ENCODE data around the gene DST.
"Not testable (repeated sequence)": the region's sequence is repeated elsewhere in the genome, so short reads cannot be mapped to it uniquely, and the experiment has no call there.

The DST gene

GRCh38 chr6:56661338-56661737 is 18.6 kb upstream of the DST start:
- not testable (repeated sequence) for DNase-seq (ENCODE audit: low spot score)

- no peak for DNase-seq (ENCODE audit: low spot score)
Observed at GRCh38 chr6:56660381-56660730, 17.7 kb upstream of the DST start.

GRCh38 chr6:56659721-56660380 is 17.2 kb upstream of the DST start:
- no peak for DNase-seq (ENCODE audit: low spot score)

GRCh38 chr6:56658326-56658725 is 15.6 kb upstream of the DST start:
- no peak for DNase-seq (ENCODE audit: low spot score)

- DNase-seq (ENCODE audit: low spot score) = no peak
Observed at GRCh38 chr6:56657354-56657753, 14.7 kb upstream of the DST start.

GRCh38 chr6:56656466-56656865 is 13.8 kb upstream of the DST start:
- no peak for DNase-seq (ENCODE audit: low spot score)

GRCh38 chr6:56655996-56656395 is 13.3 kb upstream of the DST start:
- no peak for DNase-seq (ENCODE audit: low spot score)

GRCh38 chr6:56655249-56655648 is 12.6 kb upstream of the DST start:
- DNase-seq (ENCODE audit: low spot score) = no peak

- DNase-seq (ENCODE audit: low spot score) = no peak
Observed at GRCh38 chr6:56652994-56653393, 10.3 kb upstream of the DST start.

GRCh38 chr6:56652231-56652630 is 9.5 kb upstream of the DST start:
- no peak for DNase-seq (ENCODE audit: low spot score)

GRCh38 chr6:56650191-56650590 is 7.5 kb upstream of the DST start:
- DNase-seq (ENCODE audit: low spot score) = no peak

GRCh38 chr6:56649782-56650181 is 7.1 kb upstream of the DST start:
- no peak for DNase-seq (ENCODE audit: low spot score)

GRCh38 chr6:56649053-56649769 is 6.5 kb upstream of the DST start:
- no peak for DNase-seq (ENCODE audit: low spot score)

- DNase-seq (ENCODE audit: low spot score) = no peak
Observed at GRCh38 chr6:56647172-56647762, 4.6 kb upstream of the DST start.

GRCh38 chr6:56644366-56644765 is 1.7 kb upstream of the DST start:
- no peak for DNase-seq (ENCODE audit: low spot score)

GRCh38 chr6:56643379-56644089 is 845 bp upstream of the DST start:
- no peak for DNase-seq (ENCODE audit: low spot score)

- no peak for DNase-seq (ENCODE audit: low spot score)
Observed at GRCh38 chr6:56640374-56640773, 2.3 kb downstream of the DST start.

GRCh38 chr6:56638760-56639159 is 3.9 kb downstream of the DST start:
- no peak for DNase-seq (ENCODE audit: low spot score)

- peak; percentile 27 for DNase-seq (ENCODE audit: low spot score)
Observed at GRCh38 chr6:56637640-56638039, 5.0 kb downstream of the DST start.

GRCh38 chr6:56628105-56628504 is 14.6 kb downstream of the DST start:
- no peak for DNase-seq (ENCODE audit: low spot score)

GRCh38 chr6:56625356-56625755 is 17.3 kb downstream of the DST start:
- no peak for DNase-seq (ENCODE audit: low spot score)

- DNase-seq (ENCODE audit: low spot score) = no peak
Observed at GRCh38 chr6:56624728-56625069, 18.0 kb downstream of the DST start.
